HK-2 (cell line): ENCODE measurements around the gene CTTNBP2.

Experiments
- DNase-seq: peaks from one replicate; pipeline ENCODE4 v3.0.0-alpha.2; 2018; ENCODE audit not compliant: unreplicated experiment

The CTTNBP2 gene

GRCh38 chr7:117870448-117871130, 2.7 kb downstream of the CTTNBP2 start:
- no peak for DNase-seq

- DNase-seq, result no peak
Observed at GRCh38 chr7:117869374-117869773, 3.9 kb downstream of the CTTNBP2 start.

- DNase-seq, result no peak
Observed at GRCh38 chr7:117863618-117864017, 9.6 kb downstream of the CTTNBP2 start.

- no peak for DNase-seq
Observed at GRCh38 chr7:117862378-117862777, 10.9 kb downstream of the CTTNBP2 start.

GRCh38 chr7:117859246-117859812, 13.9 kb downstream of the CTTNBP2 start:
- DNase-seq, result no peak

- no peak for DNase-seq
Observed at GRCh38 chr7:117858712-117859111, 14.5 kb downstream of the CTTNBP2 start.

GRCh38 chr7:117857718-117858117, 15.5 kb downstream of the CTTNBP2 start:
- DNase-seq, result no peak

- DNase-seq, result no peak
Observed at GRCh38 chr7:117856196-117856595, 17.0 kb downstream of the CTTNBP2 start.

GRCh38 chr7:117854186-117854585, 19.1 kb downstream of the CTTNBP2 start:
- DNase-seq, result no peak

- DNase-seq, result no peak
Observed at GRCh38 chr7:117848941-117849340, 24.3 kb downstream of the CTTNBP2 start.

- no peak for DNase-seq
Observed at GRCh38 chr7:117844678-117845077, 28.6 kb downstream of the CTTNBP2 start.

GRCh38 chr7:117841611-117842010, 31.6 kb downstream of the CTTNBP2 start:
- no peak for DNase-seq

- DNase-seq, result no peak
Observed at GRCh38 chr7:117841011-117841410, 32.2 kb downstream of the CTTNBP2 start.

- DNase-seq, result no peak
Observed at GRCh38 chr7:117839507-117839906, 33.7 kb downstream of the CTTNBP2 start.

GRCh38 chr7:117837841-117838240, 35.4 kb downstream of the CTTNBP2 start:
- no peak for DNase-seq

GRCh38 chr7:117835016-117835664, 38.1 kb downstream of the CTTNBP2 start:
- no peak for DNase-seq

GRCh38 chr7:117830422-117830954, 42.8 kb downstream of the CTTNBP2 start:
- DNase-seq, result no peak

- no peak for DNase-seq
Observed at GRCh38 chr7:117829450-117830117, 43.7 kb downstream of the CTTNBP2 start.

GRCh38 chr7:117828825-117829224, 44.4 kb downstream of the CTTNBP2 start:
- no peak for DNase-seq

- no peak for DNase-seq
Observed at GRCh38 chr7:117827862-117828261, 45.4 kb downstream of the CTTNBP2 start.

- DNase-seq, result no peak
Observed at GRCh38 chr7:117825132-117825531, 48.1 kb downstream of the CTTNBP2 start.

- DNase-seq, result no peak
Observed at GRCh38 chr7:117824592-117824991, 48.6 kb downstream of the CTTNBP2 start.
